BLaER1 treated with 17β-estradiol and CSF1 and Interleukin-3, amounts not matched to agents 10 nM and 100 nM (cell line): ENCODE results near the gene LIPT2.
A peak's percentile ranks its signal among the peaks of the same experiment; 100 is the strongest.

Source experiments
- H3K27ac ChIP-seq, 11 experiments: shearing (Covaris generic); formaldehyde crosslinking; 2 replicates each; pipeline ENCODE4 v1.8.1; 2022
- H3K27me3 ChIP-seq, 11 experiments: shearing (Covaris generic); formaldehyde crosslinking; 2 replicates each; pipeline ENCODE4 v1.8.1; 2022
- H3K36me3 ChIP-seq, 11 experiments: shearing (Covaris generic); formaldehyde crosslinking; 2 replicates each; pipeline ENCODE4 v1.8.1; 2022
- H3K4me1 ChIP-seq, 10 experiments: shearing (Covaris generic); formaldehyde crosslinking; 2 replicates each; pipeline ENCODE4 v1.8.1; 2022
- H3K4me2 ChIP-seq, 11 experiments: shearing (Covaris generic); formaldehyde crosslinking; 2 replicates each; pipeline ENCODE4 v1.8.1; 2022
- H3K4me3 ChIP-seq, 10 experiments: shearing (Covaris generic); formaldehyde crosslinking; 2 replicates each; pipeline ENCODE4 v1.8.1; 2022
- H3K9ac ChIP-seq, 11 experiments: shearing (Covaris generic); formaldehyde crosslinking; 2 replicates each; pipeline ENCODE4 v1.8.1; 2022
- H3K9me3 ChIP-seq, 11 experiments: shearing (Covaris generic); formaldehyde crosslinking; replicated peaks in 1 of 11; 2 replicates each; pipeline ENCODE4 v1.8.1; 2022
- H4K20me1 ChIP-seq, 11 experiments: shearing (Covaris generic); formaldehyde crosslinking; 2 replicates each; pipeline ENCODE4 v1.8.1; 2022
- Cebpa-rat ChIP-seq, 11 experiments: shearing (Covaris generic); IDR thresholded peaks; 2 replicates each; pipeline ENCODE4 v1.8.1; 2022

Gene LIPT2

GRCh38 chr11:74485868-74486267, 7.7 kb downstream of the LIPT2 start:
- no peaks in the 10 kb centered on the region for H3K9me3 ChIP-seq
- H3K27ac ChIP-seq, result no peak overlapping the region
- no peak overlapping the region for H3K9ac ChIP-seq
- no peaks in the 10 kb centered on the region for H4K20me1 ChIP-seq
- H3K27me3 ChIP-seq, result no peaks in the 10 kb centered on the region
- H3K4me1 ChIP-seq, result peaks cover 0 to 2% (median 0%) of the 10 kb centered on the region in 10 experiments; a peak in 2 of 20 replicates
- TF ChIP-seq Cebpa-rat (IDR thresholded peaks at IDR 0.05), result no peak
- no peak overlapping the region for H3K4me2 ChIP-seq
- H3K4me3 ChIP-seq, result no peak overlapping the region
- H3K36me3 ChIP-seq, result no peaks in the 10 kb centered on the region

DNA sequence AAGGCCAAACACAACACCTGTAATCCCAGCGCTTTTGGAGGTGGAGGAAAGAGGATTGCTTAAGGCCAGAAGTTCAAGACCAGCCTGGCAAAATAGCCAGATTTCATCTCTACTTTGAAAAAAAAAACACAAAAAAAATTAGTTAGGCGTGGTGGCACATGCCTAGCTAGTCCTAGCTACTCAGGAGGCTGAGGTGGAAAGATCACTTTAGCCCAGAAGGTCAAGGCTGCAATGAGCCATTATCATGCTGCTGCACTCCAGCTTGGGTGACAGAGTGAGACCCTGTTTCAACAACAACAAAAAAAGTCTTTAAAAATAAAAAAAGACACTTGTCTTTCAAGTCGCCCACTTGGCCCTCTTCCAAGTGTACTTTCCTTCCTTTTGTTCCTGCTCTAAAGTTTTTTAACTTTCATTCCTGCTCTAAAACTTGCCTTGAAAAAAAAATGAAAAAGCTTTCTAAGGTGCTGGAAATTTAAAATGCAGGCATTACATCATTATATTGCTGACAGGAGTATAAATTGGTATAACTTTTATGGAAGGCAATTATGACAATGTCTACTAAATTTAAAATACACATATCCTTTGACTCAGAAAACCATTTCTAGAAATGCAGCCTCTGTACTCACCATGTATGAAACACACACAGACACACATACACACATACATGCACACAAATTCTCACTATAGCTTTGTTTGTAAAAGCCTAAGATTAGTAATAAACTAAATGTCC, 12.7 kb downstream of the LIPT2 start:
- no peak overlapping the region for H3K9ac ChIP-seq
- peaks cover 0 to 5% (median 0%) of the 10 kb centered on the region in 11 experiments; a peak in 2 of 22 replicates for H3K9me3 ChIP-seq
- no peaks in the 10 kb centered on the region for H3K27me3 ChIP-seq
- H3K27ac ChIP-seq, result no peak overlapping the region
- H3K4me1 ChIP-seq, result peaks cover 0 to 18% (median 4%) of the 10 kb centered on the region in 10 experiments; a peak in 10 of 20 replicates
- 0 out of 22 replicates have a peak overlapping the region, but pooled peaks of 1 of the 11 experiments have one; percentile 23 for H3K4me2 ChIP-seq
- H3K36me3 ChIP-seq, result no peaks in the 10 kb centered on the region
- no peak overlapping the region for H3K4me3 ChIP-seq
- no peaks in the 10 kb centered on the region for H4K20me1 ChIP-seq
- no peak for TF ChIP-seq Cebpa-rat (IDR thresholded peaks at IDR 0.05)

GRCh38 chr11:74479732-74480123, 13.8 kb downstream of the LIPT2 start:
- H3K9ac ChIP-seq, result no peak overlapping the region
- no peak overlapping the region for H3K4me3 ChIP-seq

GRCh38 chr11:74478877-74479731, 14.4 kb downstream of the LIPT2 start:
- Histone ChIP-seq H4K20me1 (no peaks in the 10 kb centered on the region), H3K9me3 (peaks cover 0 to 5% (median 0%) of the 10 kb centered on the region in 11 experiments; a peak in 2 of 22 replicates), H3K4me2 (peak overlapping the region in 4 of 11 experiments; percentile 14 to 44 (median 32); a peak in 3 of 22 replicates), H3K27me3 (no peaks in the 10 kb centered on the region), H3K27ac (no peak overlapping the region), H3K36me3 (no peaks in the 10 kb centered on the region), H3K4me1 (peaks cover 0 to 29% (median 7%) of the 10 kb centered on the region in 10 experiments; a peak in 12 of 20 replicates), H3K4me3 (no peak overlapping the region), H3K9ac (no peak overlapping the region)
- peak in 6 of 11 experiments; percentile 8 to 67 (median 40); a peak in 4 of 22 replicates for TF ChIP-seq Cebpa-rat (IDR thresholded peaks at IDR 0.05)

More at GRCh38 chr11:74479732-74480123, 13.8 kb downstream of the LIPT2 start:
- Histone ChIP-seq H4K20me1 (no peaks in the 10 kb centered on the region), H3K36me3 (no peaks in the 10 kb centered on the region), H3K4me2 (no peak overlapping the region; a peak in 1 of 22 replicates), H3K27me3 (no peaks in the 10 kb centered on the region), H3K27ac (no peak overlapping the region), H3K9me3 (peaks cover 0 to 5% (median 0%) of the 10 kb centered on the region in 11 experiments; a peak in 2 of 22 replicates), H3K4me1 (peaks cover 0 to 22% (median 4%) of the 10 kb centered on the region in 10 experiments; a peak in 10 of 20 replicates)
- no peak for TF ChIP-seq Cebpa-rat (IDR thresholded peaks at IDR 0.05)

DNA sequence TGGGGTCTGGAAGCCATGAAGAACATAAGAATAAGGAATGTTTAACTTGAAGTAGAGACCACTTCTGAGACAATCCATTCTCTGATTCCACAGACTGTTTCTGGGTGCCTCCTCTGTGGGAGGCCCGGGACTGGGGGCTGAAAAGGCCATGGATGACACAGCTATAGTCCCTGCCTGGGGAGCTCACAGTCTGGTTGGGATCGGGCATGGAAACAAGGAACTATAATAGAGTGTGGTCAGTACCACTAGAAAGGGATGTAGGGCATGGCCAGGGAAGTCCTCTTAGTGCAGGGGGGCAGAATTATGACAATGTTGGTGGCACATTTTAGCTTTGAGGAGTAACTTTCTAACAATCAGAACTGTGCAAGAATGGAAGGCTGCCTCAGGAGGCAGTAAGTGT, 17.0 kb downstream of the LIPT2 start:
- H3K4me1 ChIP-seq, result peaks cover 0 to 54% (median 22%) of the 10 kb centered on the region in 10 experiments; a peak in 12 of 20 replicates
- H3K4me3 ChIP-seq, result no peak overlapping the region
- H4K20me1 ChIP-seq, result no peaks in the 10 kb centered on the region
- H3K36me3 ChIP-seq, result no peaks in the 10 kb centered on the region
- TF ChIP-seq Cebpa-rat (IDR thresholded peaks at IDR 0.05), result no peak
- H3K9ac ChIP-seq, result no peak overlapping the region
- H3K4me2 ChIP-seq, result no peak overlapping the region; a peak in 1 of 22 replicates
- H3K27ac ChIP-seq, result no peak overlapping the region
- H3K9me3 ChIP-seq, result peaks cover 0 to 5% (median 0%) of the 10 kb centered on the region in 11 experiments; a peak in 2 of 22 replicates
- no peaks in the 10 kb centered on the region for H3K27me3 ChIP-seq

GRCh38 chr11:74474316-74474715, 19.2 kb downstream of the LIPT2 start:
- peak overlapping the region in 6 of 11 experiments; percentile 14 to 68 (median 50); a peak in 12 of 22 replicates for H3K4me2 ChIP-seq
- no peaks in the 10 kb centered on the region for H4K20me1 ChIP-seq
- no peak overlapping the region for H3K9ac ChIP-seq
- H3K4me1 ChIP-seq, result peaks cover 0 to 60% (median 19%) of the 10 kb centered on the region in 10 experiments; a peak in 11 of 20 replicates
- H3K27ac ChIP-seq, result peak overlapping the region in 2 of 11 experiments; percentile 11 to 25; a peak in 2 of 22 replicates
- no peak for TF ChIP-seq Cebpa-rat (IDR thresholded peaks at IDR 0.05)
- H3K36me3 ChIP-seq, result no peaks in the 10 kb centered on the region
- H3K4me3 ChIP-seq, result no peak overlapping the region
- H3K27me3 ChIP-seq, result no peaks in the 10 kb centered on the region
- H3K9me3 ChIP-seq, result peaks cover 0 to 5% (median 0%) of the 10 kb centered on the region in 11 experiments; a peak in 2 of 22 replicates

DNA sequence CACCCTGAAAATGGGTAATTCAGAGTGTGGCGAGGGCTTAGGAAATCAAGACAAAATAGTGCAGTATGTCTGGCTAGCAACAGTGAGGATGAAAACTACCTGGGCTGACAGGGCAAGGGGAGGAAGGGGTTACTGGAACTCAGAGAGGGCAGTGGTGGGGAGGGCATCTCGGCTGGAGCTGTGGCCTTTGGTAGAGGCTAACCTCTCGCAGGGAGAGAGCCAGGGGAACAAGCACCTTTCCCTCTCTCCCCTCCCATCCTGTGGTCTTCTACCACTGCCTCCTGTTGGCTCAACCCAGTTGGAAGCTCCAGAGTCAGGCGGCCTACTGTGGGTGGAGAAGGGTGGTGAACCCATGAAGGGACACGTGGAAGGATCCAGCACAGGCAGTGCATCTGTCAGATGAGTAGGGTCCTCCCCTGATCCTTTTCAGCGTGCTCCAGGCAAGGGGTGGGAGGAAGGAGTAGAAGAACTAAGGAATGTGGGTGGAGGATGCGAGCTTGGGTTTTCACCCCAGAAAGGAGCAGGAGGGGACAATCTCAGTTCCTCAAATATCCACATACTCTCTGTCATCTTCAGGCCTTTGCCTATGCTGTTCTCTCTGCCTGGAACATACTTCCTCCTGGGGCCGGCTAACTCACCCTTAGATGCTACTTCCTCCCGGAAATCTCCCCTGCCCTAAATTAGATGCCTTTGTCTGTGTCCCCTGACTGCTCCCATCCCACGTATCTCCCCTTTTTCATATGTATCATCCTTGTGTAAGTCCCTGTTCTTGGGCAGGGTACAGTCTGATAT, 19.9 kb downstream of the LIPT2 start:
- H3K9ac ChIP-seq, result no peak overlapping the region
- H3K27me3 ChIP-seq, result no peaks in the 10 kb centered on the region
- H3K27ac ChIP-seq, result peak overlapping the region in 3 of 11 experiments; percentile 11 to 25 (median 15); a peak in 3 of 22 replicates
- peaks cover 5 to 64% (median 22%) of the 10 kb centered on the region in 10 experiments for H3K4me1 ChIP-seq
- H3K36me3 ChIP-seq, result no peaks in the 10 kb centered on the region
- no peaks in the 10 kb centered on the region for H4K20me1 ChIP-seq
- peak overlapping the region in 6 of 11 experiments; percentile 14 to 68 (median 50); a peak in 12 of 22 replicates for H3K4me2 ChIP-seq
- peaks cover 0 to 5% (median 0%) of the 10 kb centered on the region in 11 experiments; a peak in 2 of 22 replicates for H3K9me3 ChIP-seq
- H3K4me3 ChIP-seq, result no peak overlapping the region
- TF ChIP-seq Cebpa-rat (IDR thresholded peaks at IDR 0.05), result no peak

DNA sequence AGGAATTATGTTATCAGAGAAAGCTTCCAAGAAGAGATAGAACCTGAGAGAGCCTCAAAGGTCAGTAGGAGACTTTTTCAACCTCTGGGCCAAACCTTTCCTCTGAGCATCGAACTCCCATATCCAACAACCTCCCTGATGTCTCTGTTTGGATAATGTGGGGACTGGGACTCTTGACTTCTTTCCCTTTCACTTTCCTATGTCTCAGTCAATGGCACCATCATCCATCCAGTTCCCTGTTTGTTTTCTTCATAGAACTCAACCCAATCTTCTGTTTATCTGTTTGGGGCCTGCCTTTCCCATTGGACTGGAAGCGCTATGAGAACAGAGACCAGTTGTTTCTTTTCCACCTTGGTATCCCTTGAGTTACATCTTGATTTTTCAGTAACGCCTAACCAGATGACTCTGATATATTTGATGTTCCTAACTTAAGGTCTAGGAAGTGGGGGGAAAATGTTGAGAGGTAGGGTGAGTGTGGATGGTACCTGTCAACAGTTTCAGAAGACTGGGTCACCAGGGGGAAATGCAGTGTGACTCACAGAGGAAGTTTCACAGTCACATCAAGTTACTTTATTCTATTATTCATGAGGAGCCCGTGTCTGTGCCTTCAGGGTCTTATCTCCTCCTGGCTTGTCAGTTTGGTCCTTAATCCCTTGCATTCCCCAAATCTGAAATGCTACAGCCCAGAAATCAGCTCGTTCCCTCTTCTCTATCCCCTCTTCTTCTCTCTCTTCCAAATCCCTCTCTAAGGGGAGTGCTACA, 21.7 kb downstream of the LIPT2 start:
- Histone ChIP-seq H3K36me3 (no peaks in the 10 kb centered on the region), H4K20me1 (no peaks in the 10 kb centered on the region), H3K9ac (no peak overlapping the region), H3K4me2 (peak overlapping the region in 5 of 11 experiments; percentile 6 to 68 (median 60); a peak in 9 of 22 replicates), H3K4me3 (no peak overlapping the region), H3K27me3 (no peaks in the 10 kb centered on the region), H3K27ac (no peak overlapping the region), H3K9me3 (no peaks in the 10 kb centered on the region), H3K4me1 (peaks cover 8 to 66% (median 29%) of the 10 kb centered on the region in 10 experiments)
- no peak for TF ChIP-seq Cebpa-rat (IDR thresholded peaks at IDR 0.05)
